IMR-90 (cell line): Measurements from ENCODE around the gene PPP2R1A. TPM values are rescaled to one million over a fixed set of nuclear protein-coding genes. Genes with fewer than 3 reads are reported as not detected.

Experiments
- ATAC-seq: fragments of 200-7000 bp; cut with Tn5 transposase; 2 replicates; pipeline ENCODE4 v1.9.1; 2020; ENCODE audit warnings: low read depth, mild to moderate bottlenecking, moderate library complexity
- BruUV-seq: library from RNA; stranded (reverse); fragments of 400-500 nt; replicated peaks from 2 replicates; lab custom pipeline; 2021; lab: Mats Ljungman, UMichigan
- CTCF ChIA-PET: fragments of 300-600 bp; formaldehyde crosslinking; extraction: SDS; loops from one replicate; lab custom pipeline; 2021; ENCODE audit warnings: antibody characterized with exemption; lab: Yijun Ruan, JAX
- POLR2A ChIA-PET: fragments of 300-600 bp; sonication (Branson Sonifier 250); formaldehyde crosslinking; loops from one replicate; lab custom pipeline; 2022; ENCODE audit warnings: antibody characterized with exemption; ENCODE audit not compliant: unreplicated experiment; lab: Charles Lee
- DNase-seq: peaks from one replicate; pipeline ENCODE4 v3.0.0; 2013
- H2AFZ ChIP-seq: replicated peaks from 2 replicates; pipeline ENCODE3; 2013; ENCODE audit warnings: low read length, mild to moderate bottlenecking; ENCODE audit not compliant: poor library complexity
- H2AK5ac ChIP-seq: 2 replicates; pipeline ENCODE4 v1.6.1; 2013; ENCODE audit warnings: low read depth, low read length, inconsistent platforms
- H2AK9ac ChIP-seq: replicated peaks from 2 replicates; pipeline ENCODE3; 2013; ENCODE audit warnings: mild to moderate bottlenecking, low read depth, low read length, moderate library complexity; ENCODE audit not compliant: poor library complexity
- H2BK120ac ChIP-seq: 2 replicates; pipeline ENCODE4 v1.6.1; 2013; ENCODE audit warnings: low read depth, low read length, inconsistent platforms
- H2BK15ac ChIP-seq: 3 replicates; pipeline ENCODE4 v1.6.1; 2013; ENCODE audit warnings: low read depth, low read length, inconsistent platforms
- H2BK20ac ChIP-seq: 2 replicates; pipeline ENCODE4 v1.6.1; 2013; ENCODE audit warnings: low read depth, mild to moderate bottlenecking, inconsistent platforms, low read length, moderate library complexity
- H2BK5ac ChIP-seq: 2 replicates; pipeline ENCODE4 v1.6.1; 2013; ENCODE audit warnings: mild to moderate bottlenecking, low read depth, low read length, inconsistent platforms; ENCODE audit not compliant: poor library complexity, severe bottlenecking
- H3K14ac ChIP-seq: replicated peaks from 2 replicates; pipeline ENCODE4 v1.6.1; 2013; ENCODE audit warnings: low read depth, low read length, inconsistent platforms
- H3K18ac ChIP-seq: 2 replicates; pipeline ENCODE4 v1.6.1; 2013; ENCODE audit warnings: low read depth, low read length, control low read depth
- H3K23ac ChIP-seq: 2 replicates; pipeline ENCODE4 v1.6.1; 2013; ENCODE audit warnings: low read depth, low read length, inconsistent platforms
- H3K27ac ChIP-seq: 2 replicates; pipeline ENCODE4 v1.5.1; 2013; ENCODE audit warnings: mild to moderate bottlenecking, control low read depth, low read length; ENCODE audit not compliant: insufficient read depth
- H3K27me3 ChIP-seq: 2 replicates; pipeline ENCODE4 v1.6.1; 2013; ENCODE audit warnings: low read length; ENCODE audit not compliant: control insufficient read depth, insufficient read depth
- H3K36me3 ChIP-seq: 2 replicates; pipeline ENCODE4 v1.6.1; 2013; ENCODE audit warnings: low read length, mixed read lengths; ENCODE audit not compliant: control insufficient read depth, insufficient read depth
- H3K4ac ChIP-seq: 2 replicates; pipeline ENCODE4 v1.6.1; 2013; ENCODE audit warnings: low read depth, low read length, inconsistent platforms
- H3K4me1 ChIP-seq: 2 replicates; pipeline ENCODE4 v1.6.1; 2013; ENCODE audit warnings: low read length, mixed read lengths; ENCODE audit not compliant: control insufficient read depth, insufficient read depth
- H3K4me2 ChIP-seq: 2 replicates; pipeline ENCODE4 v1.6.1; 2013; ENCODE audit warnings: low read depth, mild to moderate bottlenecking, control low read depth, low read length, moderate library complexity
- H3K4me3 ChIP-seq: 2 replicates; pipeline ENCODE4 v1.5.1; 2013; ENCODE audit warnings: low read depth, mild to moderate bottlenecking, control low read depth, low read length, moderate library complexity; ENCODE audit not compliant: insufficient read depth
- H3K56ac ChIP-seq: 2 replicates; pipeline ENCODE4 v1.6.1; 2013; ENCODE audit warnings: low read length, inconsistent platforms; ENCODE audit not compliant: insufficient read depth; ENCODE audit errors: extremely low read depth
- H3K79me1 ChIP-seq, 2 experiments: 2 replicates each; pipeline ENCODE4 v1.6.1; 2013; ENCODE audit warnings: low read length in 2 of 2, inconsistent platforms in 1 of 2, low read depth in 1 of 2
- H3K9ac ChIP-seq: 2 replicates; pipeline ENCODE4 v1.6.1; 2013; ENCODE audit warnings: low read depth, low read length, control low read depth
- H3K9me1 ChIP-seq: 2 replicates; pipeline ENCODE4 v1.6.1; 2013; ENCODE audit warnings: low read length, inconsistent platforms; ENCODE audit not compliant: insufficient read depth
- H3K9me3 ChIP-seq: 2 replicates; pipeline ENCODE4 v1.6.1; 2013; ENCODE audit warnings: low read length; ENCODE audit not compliant: control insufficient read depth, insufficient read depth
- H4K20me1 ChIP-seq: 2 replicates; pipeline ENCODE4 v1.6.1; 2013; ENCODE audit warnings: low read length, inconsistent platforms; ENCODE audit not compliant: insufficient read depth
- H4K5ac ChIP-seq: 2 replicates; pipeline ENCODE4 v1.6.1; 2013; ENCODE audit warnings: mild to moderate bottlenecking, low read depth, low read length, control low read depth
- H4K8ac ChIP-seq, 2 experiments: 2 replicates each; pipeline ENCODE4 v1.6.1; 2013; ENCODE audit warnings: low read depth in 2 of 2, low read length in 2 of 2, control low read depth in 1 of 2, inconsistent platforms in 1 of 2
- H4K91ac ChIP-seq: 2 replicates; pipeline ENCODE4 v1.6.1; 2013; ENCODE audit warnings: low read depth, low read length, inconsistent platforms; ENCODE audit not compliant: insufficient read depth
- BHLHE40 ChIP-seq: fragments of 150-350 bp; IDR thresholded peaks from 2 replicates; pipeline ENCODE4 v1.6.1; 2016; ENCODE audit warnings: mild to moderate bottlenecking, low read depth, low read length
- CEBPB ChIP-seq: IDR thresholded peaks from 2 replicates; pipeline ENCODE4 v1.6.1; 2012; ENCODE audit warnings: low read depth, low read length, improper control_type of control experiment
- CHD1 ChIP-seq: IDR thresholded peaks from 2 replicates; pipeline ENCODE4 v1.6.1; 2012; ENCODE audit warnings: low read depth, low read length, improper control_type of control experiment
- CTCF ChIP-seq: conservative IDR thresholded peaks from 2 replicates; pipeline ENCODE4 v1.5.1; 2012; ENCODE audit warnings: mild to moderate bottlenecking, low read depth, low read length, improper control_type of control experiment
- ELK1 ChIP-seq: fragments of 150-350 bp; IDR thresholded peaks from 2 replicates; pipeline ENCODE4 v1.6.1; 2016; ENCODE audit warnings: low read depth, mild to moderate bottlenecking, low read length, moderate library complexity, borderline replicate concordance
- MAFK ChIP-seq: IDR thresholded peaks from 2 replicates; pipeline ENCODE4 v1.6.1; 2012; ENCODE audit warnings: low read depth, low read length, improper control_type of control experiment
- MAZ ChIP-seq: IDR thresholded peaks from 2 replicates; pipeline ENCODE4 v1.6.1; 2012; ENCODE audit warnings: low read depth, mild to moderate bottlenecking, low read length, improper control_type of control experiment, moderate library complexity, borderline replicate concordance
- MXI1 ChIP-seq: IDR thresholded peaks from 2 replicates; pipeline ENCODE4 v1.6.1; 2012; ENCODE audit warnings: low read depth, mild to moderate bottlenecking, low read length, moderate library complexity, borderline replicate concordance
- NFE2L2 ChIP-seq: fragments of 150-350 bp; IDR thresholded peaks from 2 replicates; pipeline ENCODE4 v1.6.1; 2016; ENCODE audit warnings: low read depth, mild to moderate bottlenecking, low read length
- POLR2A ChIP-seq: IDR thresholded peaks from 2 replicates; pipeline ENCODE4 v1.6.1; 2012; ENCODE audit warnings: mild to moderate bottlenecking, low read depth, low read length
- RAD21 ChIP-seq: IDR thresholded peaks from 2 replicates; pipeline ENCODE4 v1.6.1; 2012; ENCODE audit warnings: low read length, improper control_type of control experiment
- RCOR1 ChIP-seq: IDR thresholded peaks from 2 replicates; pipeline ENCODE4 v1.6.1; 2012; ENCODE audit warnings: mild to moderate bottlenecking, low read length, improper control_type of control experiment; ENCODE audit not compliant: insufficient replicate concordance
- SMC3 ChIP-seq: fragments of 150-350 bp; IDR thresholded peaks from 2 replicates; pipeline ENCODE4 v1.6.1; 2016; ENCODE audit warnings: low read depth, mild to moderate bottlenecking, antibody characterized with exemption, low read length, moderate library complexity
- USF2 ChIP-seq: fragments of 150-350 bp; IDR thresholded peaks from 2 replicates; pipeline ENCODE4 v1.6.1; 2017; ENCODE audit warnings: mild to moderate bottlenecking, antibody characterized with exemption, low read length, low read depth
- WGBS, 2 experiments: methylation state at CpG; one replicate each; pipeline versions ENCODE4 v1.1.5 to v1.1.7; 2013; ENCODE audit warnings: missing lambda C conversion rate in 2 of 2; ENCODE audit not compliant: insufficient read length in 1 of 2; ENCODE audit errors: extremely low coverage in 2 of 2; 5-methylcytosine and 5-hydroxymethylcytosine counted together
- dilution Hi-C: fragments of 300-500 bp; cut with HindIII; formaldehyde crosslinking; loops from one replicate; pipeline ENCODE4 v1.14.3; 2018; ENCODE audit warnings: low sequenced_read_pairs; ENCODE audit not compliant: unreplicated experiment
- in situ Hi-C: fragments of 300-500 bp; cut with MboI; formaldehyde crosslinking; loops from 3 replicates; pipeline ENCODE4 v1.14.3; 2019; ENCODE audit warnings: low sequenced_read_pairs, inconsistent platforms, mixed read lengths
- intact Hi-C: fragments of 100-400 bp; cut with micrococcal nuclease; formaldehyde crosslinking; loops from 2 replicates; pipeline ENCODE4 v1.10.0; 2022
- polyA plus RNA-seq, 3 experiments: library from polyadenylated mRNA; depleted of rRNA; stranded (reverse); fragments of >200 nt; gene quantifications; 2 replicates each; pipeline ENCODE4 v1.2.3, GENCODE V29; 2012; ENCODE audit warnings: low replicate concordance in 1 of 3
- total RNA-seq: library from RNA; depleted of rRNA; stranded (reverse); fragments of >200 nt; gene quantifications from 2 replicates; pipeline ENCODE4 v1.2.3, GENCODE V29; 2012

The PPP2R1A gene
- total and polyA plus RNA-seq, 2 of the 4 experiments (the other 2 are of a cell fraction): 173 to 250 TPM

- TF ChIP-seq NFE2L2: no peak
These were observed 48.0 kb downstream of the PPP2R1A start (continued) for GRCh38 chr19:52237771-52238400.

- intact Hi-C loops: no loop called here
- Histone ChIP-seq H4K5ac (no peak overlapping the region), H2BK20ac (no peak overlapping the region), H3K4me3 (no peak overlapping the region), H3K23ac (no peak overlapping the region), H3K56ac (no peak overlapping the region), H3K14ac (no peak overlapping the region), H3K27me3 (no peaks in the 10 kb centered on the region), H4K8ac (no peak overlapping the region), H3K36me3 (no peaks in the 10 kb centered on the region), H3K4ac (no peak overlapping the region), H4K91ac (no peak overlapping the region), H2AFZ (no peak overlapping the region), H2BK15ac (no peak overlapping the region), H2BK5ac (no peak overlapping the region), H2BK120ac (no peak overlapping the region), H3K4me1 (no peaks in the 10 kb centered on the region), H4K20me1 (no peaks in the 10 kb centered on the region), H3K9me1 (no peaks in the 10 kb centered on the region), H3K9me3 (no peaks in the 10 kb centered on the region), H3K9ac (no peak overlapping the region), H3K4me2 (no peak overlapping the region), H3K27ac (no peak overlapping the region), H3K79me1 (no peaks in the 10 kb centered on the region), H2AK9ac (no peak overlapping the region), H2AK5ac (no peak overlapping the region), H3K18ac (no peak overlapping the region)
- TF ChIP-seq RCOR1 (no peak), CEBPB (no peak), MAFK (no peak), CHD1 (no peak), RAD21 (no peak), NFE2L2 (no peak), SMC3 (no peak), ELK1 (no peak), POLR2A (no peak), MAZ (no peak), BHLHE40 (no peak), CTCF (no peak), MXI1 (no peak), USF2 (no peak)
- dilution Hi-C loops: no loop called here
- POLR2A ChIA-PET: no interaction called here
- no TSS peak for BruUV-seq
- CTCF ChIA-PET: no interaction called here
- DNase-seq: no peak
- ATAC-seq: no peak
- 72% methylated on average over 3 of the region's 12 CpGs; no CpG with 5 or more reads in 1 of the 2 experiments for WGBS, 2 experiments
- in situ Hi-C loops: no loop called here
These were observed 54.2 kb downstream of the PPP2R1A start for GRCh38 chr19:52244021-52244420.
